Muscle of leg (tissue), 11 donors: ENCODE data around the gene ZNF835. TPM values are rescaled to one million over a fixed set of nuclear protein-coding genes. Genes with fewer than 3 reads are reported as not detected.
"Not testable (repeated sequence)": the region's sequence is repeated elsewhere in the genome, so short reads cannot be mapped to it uniquely, and the experiment has no call there.

Experiments used
- DNase-seq: peaks from one replicate; pipeline ENCODE4 v3.0.0; 2013
- H3K27ac ChIP-seq: one replicate; pipeline ENCODE4 v1.5.1; 2013; ENCODE audit warnings: mild to moderate bottlenecking, low read length, control low read depth
- H3K27me3 ChIP-seq: one replicate; pipeline ENCODE4 v1.6.1; 2013; ENCODE audit warnings: low read length; ENCODE audit not compliant: control insufficient read depth, insufficient read depth
- H3K36me3 ChIP-seq: one replicate; pipeline ENCODE4 v1.6.1; 2013; ENCODE audit warnings: low read length; ENCODE audit not compliant: control insufficient read depth, insufficient read depth
- H3K4me1 ChIP-seq: one replicate; pipeline ENCODE4 v1.6.1; 2013; ENCODE audit warnings: low read length; ENCODE audit not compliant: control insufficient read depth, insufficient read depth
- H3K4me3 ChIP-seq: one replicate; pipeline ENCODE4 v1.5.1; 2013; ENCODE audit warnings: low read length, control low read depth
- H3K9me3 ChIP-seq: replicated peaks from 2 replicates; pipeline ENCODE4 v1.6.1; 2013; ENCODE audit warnings: low read depth, low read length; ENCODE audit not compliant: control insufficient read depth
- WGBS: methylation state at CpG from one replicate; pipeline ENCODE4 v1.1.5; 2013; ENCODE audit warnings: missing lambda C conversion rate; ENCODE audit not compliant: insufficient coverage; 5-methylcytosine and 5-hydroxymethylcytosine counted together
- polyA plus RNA-seq, 8 donors: library from polyadenylated mRNA; unstranded; fragments of 120-200 nt; gene quantifications; one replicate each; pipeline versions ENCODE4 v1.2.1 to v1.2.3, GENCODE V29; 2013; ENCODE audit warnings: inconsistent platforms in 1 of 8, low replicate concordance in 1 of 8; ENCODE audit not compliant: insufficient read length in 8 of 8, insufficient read depth in 1 of 8
- total RNA-seq: library from RNA; stranded (reverse); fragments of 120-200 nt; gene quantifications from one replicate; pipeline ENCODE4 v1.2.4, GENCODE V29; 2013

Gene ZNF835
- total and polyA plus RNA-seq, 9 donors = 1.7 to 4.1 (median 3.6) TPM

DNA sequence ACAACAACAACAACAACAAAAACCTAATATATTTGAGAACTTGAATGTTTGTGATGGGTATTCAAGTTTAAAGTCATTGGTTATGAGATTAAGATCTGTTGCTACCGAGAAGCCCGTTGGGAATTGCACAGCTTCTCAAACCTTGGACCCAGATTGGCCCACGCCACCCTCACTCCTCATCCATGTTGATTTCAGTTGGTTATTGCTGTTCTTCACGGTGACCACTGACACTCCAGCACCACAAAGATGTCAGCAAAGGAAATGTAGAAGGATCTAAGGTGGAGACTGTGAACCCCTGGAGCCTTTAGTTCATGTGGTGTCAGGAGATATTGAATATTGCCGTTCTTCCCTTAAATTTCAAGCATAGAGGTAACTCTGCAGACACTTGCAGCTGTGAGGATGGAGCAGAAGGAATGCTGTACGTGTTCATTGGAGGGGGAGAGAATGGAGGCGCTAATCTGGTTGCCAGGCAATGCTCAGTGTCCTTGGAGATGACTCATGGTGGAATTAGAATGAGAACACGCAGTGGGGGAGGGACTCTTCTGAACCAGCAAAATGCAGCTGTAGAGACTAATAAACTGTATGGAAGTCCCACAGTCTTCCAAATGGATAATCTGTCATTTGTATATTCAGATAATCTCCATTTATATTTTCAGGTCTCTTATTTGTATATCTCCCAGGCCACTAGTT is 20.8 kb upstream of the ZNF835 start:
- Histone ChIP-seq H3K4me1 (no peaks in the 10 kb centered on the region), H3K27ac (no peak overlapping the region), H3K9me3 (no peaks in the 10 kb centered on the region), H3K4me3 (no peak overlapping the region), H3K27me3 (no peaks in the 10 kb centered on the region), H3K36me3 (no peaks in the 10 kb centered on the region)
- DNase-seq = peak; percentile 61
- 37% methylated on average over 3 of the region's 8 CpGs for WGBS

DNA sequence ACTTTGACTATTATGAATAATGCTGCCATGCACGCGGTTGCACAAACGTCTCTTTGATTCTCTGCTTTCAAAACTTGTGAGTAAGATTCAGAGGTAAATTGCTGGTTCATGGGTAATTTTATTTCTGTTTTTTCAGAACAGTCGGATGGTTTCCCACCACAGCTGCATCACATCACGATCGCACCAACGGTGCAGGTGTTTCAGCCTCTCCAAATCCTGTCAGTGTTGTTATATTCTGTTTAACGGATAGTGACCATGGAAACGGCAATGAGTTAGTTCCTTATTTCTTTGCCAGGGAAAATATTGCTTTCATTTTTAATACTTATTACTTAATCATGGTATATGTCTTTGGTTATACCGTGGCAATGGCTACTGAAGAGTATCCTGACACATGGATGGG is 19.1 kb upstream of the ZNF835 start:
- Histone ChIP-seq H3K4me3 (no peak overlapping the region), H3K4me1 (no peaks in the 10 kb centered on the region), H3K27me3 (no peaks in the 10 kb centered on the region), H3K9me3 (no peaks in the 10 kb centered on the region), H3K36me3 (no peaks in the 10 kb centered on the region), H3K27ac (no peak overlapping the region)
- WGBS = 40% methylated on average over 1 of the region's 10 CpGs
- peak; percentile 30 for DNase-seq

DNA sequence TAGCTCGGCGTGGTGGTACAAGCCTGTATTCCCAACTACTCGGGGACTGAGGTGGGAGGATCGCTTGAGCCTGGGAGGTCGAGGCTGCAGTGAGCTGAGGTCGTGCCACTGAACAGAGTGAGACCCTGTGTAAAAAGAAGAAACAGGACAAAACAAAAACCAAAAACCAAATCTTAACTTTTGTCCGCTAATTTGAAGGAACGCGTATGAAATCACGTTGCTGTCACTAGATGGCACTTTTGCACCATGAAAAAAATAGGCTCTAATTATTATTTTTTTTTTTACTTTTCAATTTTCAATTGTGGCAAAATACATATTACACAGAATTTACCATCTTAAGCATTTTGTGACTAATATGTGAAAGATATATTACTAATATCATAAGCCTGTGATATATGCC is 17.6 kb upstream of the ZNF835 start:
- Histone ChIP-seq H3K27me3 (no peaks in the 10 kb centered on the region), H3K4me1 (no peaks in the 10 kb centered on the region), H3K36me3 (no peaks in the 10 kb centered on the region), H3K9me3 (no peaks in the 10 kb centered on the region), H3K4me3 (no peak overlapping the region), H3K27ac (no peak overlapping the region)
- WGBS = no CpG with 5 or more reads among the region's 10 CpGs
- DNase-seq = no peak

GRCh38 chr19:56687031-56687430 is 15.5 kb upstream of the ZNF835 start:
- H3K27ac ChIP-seq = no peak overlapping the region
- H3K36me3 ChIP-seq = no peaks in the 10 kb centered on the region
- H3K4me3 ChIP-seq = no peak overlapping the region
- H3K27me3 ChIP-seq = no peaks in the 10 kb centered on the region
- WGBS = 64% methylated on average over 8 of the region's 8 CpGs
- no peaks in the 10 kb centered on the region for H3K9me3 ChIP-seq
- DNase-seq = no peak
- no peaks in the 10 kb centered on the region for H3K4me1 ChIP-seq

GRCh38 chr19:56683116-56683515 is 11.6 kb upstream of the ZNF835 start:
- Histone ChIP-seq H3K36me3 (no peaks in the 10 kb centered on the region), H3K27ac (no peak overlapping the region), H3K4me3 (no peak overlapping the region), H3K27me3 (no peaks in the 10 kb centered on the region), H3K4me1 (no peaks in the 10 kb centered on the region), H3K9me3 (no peaks in the 10 kb centered on the region)
- WGBS = 14% methylated on average over 2 of the region's 7 CpGs
- DNase-seq = no peak

- H3K27ac ChIP-seq = no peak overlapping the region
- no peak for DNase-seq
- no peaks in the 10 kb centered on the region for H3K4me1 ChIP-seq
- no peaks in the 10 kb centered on the region for H3K36me3 ChIP-seq
- H3K4me3 ChIP-seq = no peak overlapping the region
- no peaks in the 10 kb centered on the region for H3K27me3 ChIP-seq
- no peaks in the 10 kb centered on the region for H3K9me3 ChIP-seq
- WGBS = 73% methylated on average over 2 of the region's 8 CpGs
Measured at GRCh38 chr19:56681702-56682101, 10.1 kb upstream of the ZNF835 start.

GRCh38 chr19:56678205-56678604 is 6.6 kb upstream of the ZNF835 start:
- 69% methylated on average over 5 of the region's 8 CpGs for WGBS
- Histone ChIP-seq H3K27ac (no peak overlapping the region), H3K4me3 (no peak overlapping the region), H3K9me3 (no peaks in the 10 kb centered on the region), H3K27me3 (no peaks in the 10 kb centered on the region), H3K4me1 (no peaks in the 10 kb centered on the region), H3K36me3 (no peaks in the 10 kb centered on the region)
- no peak for DNase-seq

DNA sequence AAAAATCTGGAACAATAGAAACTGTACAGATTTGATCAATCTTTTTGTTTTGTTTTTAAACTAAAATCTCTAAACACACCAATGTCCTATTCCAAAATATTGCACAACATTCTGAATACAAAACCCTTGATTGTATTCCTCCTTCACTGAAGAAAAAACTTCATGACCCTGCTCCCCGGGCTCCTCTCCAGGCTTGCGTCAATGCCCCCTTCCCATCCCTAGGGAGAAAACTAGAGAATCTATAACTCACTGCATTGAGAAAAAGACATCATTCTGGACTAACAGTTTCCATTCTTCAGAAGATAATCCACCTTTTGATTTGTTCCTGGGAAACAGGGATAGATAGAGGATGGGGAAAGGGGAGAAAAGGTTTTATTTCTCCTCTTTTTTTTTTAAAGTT is 1.1 kb upstream of the ZNF835 start:
- not testable (repeated sequence) for DNase-seq, H3K4me3 ChIP-seq, H3K36me3 ChIP-seq, H3K27me3 ChIP-seq, H3K27ac ChIP-seq, H3K9me3 ChIP-seq
- peaks cover 11% of the 10 kb centered on the region for H3K4me1 ChIP-seq
- no CpG with 5 or more reads among the region's 2 CpGs for WGBS

- no peaks in the 10 kb centered on the region for H3K9me3 ChIP-seq
- no peaks in the 10 kb centered on the region for H3K27me3 ChIP-seq
- no peaks in the 10 kb centered on the region for H3K36me3 ChIP-seq
- H3K27ac ChIP-seq = no peak overlapping the region
- no peak for DNase-seq
- WGBS = 36% methylated on average over 35 of the region's 35 CpGs
- peak overlapping the region; percentile 69 for H3K4me3 ChIP-seq
- H3K4me1 ChIP-seq = peaks cover 11% of the 10 kb centered on the region
Measured at GRCh38 chr19:56670961-56671612, 470 bp downstream of the ZNF835 start.

DNA sequence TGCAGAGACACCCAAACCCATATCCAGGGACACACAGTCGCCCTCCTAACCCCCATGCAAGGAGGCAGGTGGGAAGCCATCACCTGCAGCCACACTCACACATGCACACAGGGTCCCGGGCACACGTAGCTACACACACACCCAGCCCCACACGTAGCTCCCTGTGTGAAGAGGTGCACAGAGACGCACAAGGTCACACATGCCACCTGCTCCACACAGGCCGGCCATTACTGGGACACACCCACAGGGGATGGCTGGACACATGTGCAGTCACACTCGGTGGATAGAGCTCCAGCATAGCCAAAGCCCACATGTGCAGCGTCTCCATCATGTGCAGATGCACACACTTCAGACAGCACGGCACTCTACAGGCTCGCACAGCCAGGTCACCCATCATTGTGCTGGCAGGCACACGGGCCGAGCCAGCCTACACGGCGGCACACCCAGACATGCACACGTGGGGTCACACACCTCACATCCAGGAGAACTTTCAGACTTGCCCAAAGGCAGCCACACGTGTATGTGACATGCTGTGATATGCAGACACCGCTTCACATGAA is 1.1 kb downstream of the ZNF835 start:
- no peak overlapping the region for H3K27ac ChIP-seq
- no peak for DNase-seq
- H3K4me3 ChIP-seq = peak overlapping the region; percentile 69
- no peaks in the 10 kb centered on the region for H3K27me3 ChIP-seq
- H3K36me3 ChIP-seq = no peaks in the 10 kb centered on the region
- H3K9me3 ChIP-seq = no peaks in the 10 kb centered on the region
- peaks cover 11% of the 10 kb centered on the region for H3K4me1 ChIP-seq
- WGBS = 87% methylated on average over 14 of the region's 17 CpGs
